H9 (cell line): Measurements from ENCODE around the gene HESX1. TPM values are rescaled to one million over a fixed set of nuclear protein-coding genes. Genes with fewer than 3 reads are reported as not detected.

Source experiments
- DNase-seq: peaks from one replicate; pipeline ENCODE4 v3.0.0-alpha.2; 2017
- H2AFZ ChIP-seq: one replicate; pipeline ENCODE4 v1.6.1; 2013; ENCODE audit warnings: mild to moderate bottlenecking, low read length, control low read depth, moderate library complexity
- H2AK5ac ChIP-seq: 2 replicates; pipeline ENCODE4 v1.6.1; 2013; ENCODE audit warnings: low read length, control low read depth, mixed read lengths; ENCODE audit not compliant: insufficient read length
- H2BK120ac ChIP-seq: one replicate; pipeline ENCODE4 v1.6.1; 2013; ENCODE audit warnings: low read depth, mild to moderate bottlenecking, low read length, control low read depth, inconsistent platforms; ENCODE audit not compliant: poor library complexity, severe bottlenecking
- H2BK12ac ChIP-seq: 2 replicates; pipeline ENCODE4 v1.6.1; 2013; ENCODE audit warnings: low read length, control low read depth, mixed read lengths, low read depth; ENCODE audit not compliant: insufficient read length
- H2BK15ac ChIP-seq: 2 replicates; pipeline ENCODE4 v1.6.1; 2013; ENCODE audit warnings: low read depth, low read length, control low read depth
- H2BK20ac ChIP-seq: one replicate; pipeline ENCODE4 v1.6.1; 2013; ENCODE audit warnings: low read depth, mild to moderate bottlenecking, low read length, control low read depth, inconsistent platforms; ENCODE audit not compliant: poor library complexity, severe bottlenecking
- H2BK5ac ChIP-seq: 2 replicates; pipeline ENCODE4 v1.6.1; 2013; ENCODE audit warnings: low read length, control low read depth, mixed read lengths; ENCODE audit not compliant: insufficient read length
- H3K14ac ChIP-seq: 2 replicates; pipeline ENCODE4 v1.6.1; 2013; ENCODE audit warnings: low read length, control low read depth; ENCODE audit not compliant: insufficient read depth
- H3K18ac ChIP-seq: 2 replicates; pipeline ENCODE4 v1.6.1; 2013; ENCODE audit warnings: low read depth, mild to moderate bottlenecking, mixed read lengths, low read length, control low read depth; ENCODE audit not compliant: insufficient read length
- H3K23ac ChIP-seq: 2 replicates; pipeline ENCODE4 v1.6.1; 2013; ENCODE audit warnings: low read length, control low read depth, mixed read lengths, low read depth; ENCODE audit not compliant: insufficient read length
- H3K23me2 ChIP-seq: 2 replicates; pipeline ENCODE4 v1.6.1; 2013; ENCODE audit warnings: low read depth, mild to moderate bottlenecking, mixed read lengths, low read length, control low read depth; ENCODE audit not compliant: insufficient read length, poor library complexity, severe bottlenecking
- H3K27ac ChIP-seq: 2 replicates; pipeline ENCODE4 v1.5.1; 2013; ENCODE audit warnings: low read length, control low read depth, mixed read lengths, low read depth; ENCODE audit not compliant: insufficient read length
- H3K27me3 ChIP-seq: 2 replicates; pipeline ENCODE4 v1.6.1; 2013; ENCODE audit warnings: low read length, control low read depth, inconsistent platforms; ENCODE audit not compliant: insufficient read depth
- H3K4ac ChIP-seq: 2 replicates; pipeline ENCODE4 v1.6.1; 2013; ENCODE audit warnings: low read depth, mild to moderate bottlenecking, control low read depth, inconsistent platforms, low read length, moderate library complexity
- H3K4me1 ChIP-seq: 2 replicates; pipeline ENCODE4 v1.6.1; 2013; ENCODE audit warnings: low read length, control low read depth, inconsistent platforms; ENCODE audit not compliant: insufficient read depth
- H3K4me2 ChIP-seq: 2 replicates; pipeline ENCODE4 v1.6.1; 2013; ENCODE audit warnings: low read length, control low read depth, mixed read lengths; ENCODE audit not compliant: insufficient read length, insufficient read depth
- H3K56ac ChIP-seq: 2 replicates; pipeline ENCODE4 v1.6.1; 2013; ENCODE audit warnings: low read depth, mild to moderate bottlenecking, mixed read lengths, low read length, control low read depth; ENCODE audit not compliant: insufficient read length
- H3K79me1 ChIP-seq: 2 replicates; pipeline ENCODE4 v1.6.1; 2013; ENCODE audit warnings: low read depth, mild to moderate bottlenecking, moderate library complexity, low read length, control low read depth, inconsistent platforms; ENCODE audit not compliant: insufficient read depth, poor library complexity, severe bottlenecking
- H3K79me2 ChIP-seq: 2 replicates; pipeline ENCODE4 v1.6.1; 2013; ENCODE audit warnings: low read length, control low read depth, inconsistent platforms; ENCODE audit not compliant: insufficient read depth
- H3K9ac ChIP-seq: 2 replicates; pipeline ENCODE4 v1.6.1; 2013; ENCODE audit warnings: low read length, control low read depth, mixed read lengths; ENCODE audit not compliant: insufficient read length; ENCODE audit errors: extremely low read depth
- H3K9me3 ChIP-seq: one replicate; pipeline ENCODE4 v1.6.1; 2013; ENCODE audit warnings: low read depth, low read length, inconsistent platforms; ENCODE audit not compliant: control insufficient read depth
- H3T11ph ChIP-seq: one replicate; pipeline ENCODE4 v1.6.1; 2013; ENCODE audit warnings: mild to moderate bottlenecking, low read length, control low read depth, inconsistent platforms
- H4K20me1 ChIP-seq: one replicate; pipeline ENCODE4 v1.6.1; 2013; ENCODE audit not compliant: control insufficient read depth, insufficient read length, insufficient read depth
- H4K5ac ChIP-seq: 2 replicates; pipeline ENCODE4 v1.6.1; 2013; ENCODE audit warnings: low read depth, mild to moderate bottlenecking, mixed read lengths, low read length, control low read depth; ENCODE audit not compliant: insufficient read length
- H4K8ac ChIP-seq: replicated peaks from 2 replicates; pipeline ENCODE4 v1.6.1; 2013; ENCODE audit warnings: low read length, control low read depth, mixed read lengths, low read depth; ENCODE audit not compliant: insufficient read length
- H4K91ac ChIP-seq: 2 replicates; pipeline ENCODE4 v1.6.1; 2013; ENCODE audit warnings: low read depth, mild to moderate bottlenecking, moderate library complexity, mixed read lengths, low read length, control low read depth; ENCODE audit not compliant: insufficient read length
- H3K27ac Mint-ChIP-seq, 3 experiments: 2 replicates in 2 of 3; 3 replicates in 1 of 3; pipeline ENCODE4 v1.8.0; 2020 to 2021; ENCODE audit warnings: mixed read lengths in 3 of 3, mild to moderate bottlenecking in 1 of 3, moderate library complexity in 1 of 3
- H3K27me3 Mint-ChIP-seq: 2 replicates; pipeline ENCODE4 v1.8.0; 2021; ENCODE audit warnings: low read depth, mild to moderate bottlenecking, moderate library complexity, mixed read lengths
- H3K36me3 Mint-ChIP-seq, 3 experiments: 2 replicates in 2 of 3; 3 replicates in 1 of 3; pipeline ENCODE4 v1.8.0; 2020 to 2021; ENCODE audit warnings: low read depth in 3 of 3, mixed read lengths in 3 of 3; ENCODE audit not compliant: insufficient read depth in 1 of 3
- H3K4me1 Mint-ChIP-seq, 2 experiments: 2 replicates each; pipeline ENCODE4 v1.8.0; 2020; ENCODE audit warnings: mixed read lengths in 2 of 2
- H3K4me3 Mint-ChIP-seq, 2 experiments: 2 replicates in 1 of 2; 3 replicates in 1 of 2; pipeline ENCODE4 v1.8.0; 2020 to 2021; ENCODE audit warnings: mild to moderate bottlenecking in 2 of 2, mixed read lengths in 2 of 2, moderate library complexity in 1 of 2
- H3K9me3 Mint-ChIP-seq, 2 experiments: 2 replicates in 1 of 2; 3 replicates in 1 of 2; pipeline ENCODE4 v1.8.0; 2020; ENCODE audit warnings: mild to moderate bottlenecking in 2 of 2, mixed read lengths in 2 of 2, moderate library complexity in 1 of 2
- WGBS: extraction: QIAGEN DNeasy Blood & Tissue Kit; methylation state at CpG from one replicate; pipeline ENCODE4 v1.1.7; 2013; ENCODE audit warnings: missing lambda C conversion rate, low lambda C conversion rate, mixed read lengths; ENCODE audit not compliant: insufficient read length; ENCODE audit errors: extremely low coverage; 5-methylcytosine and 5-hydroxymethylcytosine counted together
- total RNA-seq: library from RNA; stranded (reverse); gene quantifications from 2 replicates; pipeline ENCODE4 v1.2.1, GENCODE V29; 2021
- TF ChIP-seq, protein P1 (sequence below): fragments of 200-600 bp; sonication (generic); conservative IDR thresholded peaks from 3 replicates; pipeline ENCODE4 v1.8.0; 2021; ENCODE audit warnings: antibody characterized with exemption, mild to moderate bottlenecking

HESX1 gene
- total RNA-seq, 1 experiment from 2014 or later: 28.4 TPM

DNA sequence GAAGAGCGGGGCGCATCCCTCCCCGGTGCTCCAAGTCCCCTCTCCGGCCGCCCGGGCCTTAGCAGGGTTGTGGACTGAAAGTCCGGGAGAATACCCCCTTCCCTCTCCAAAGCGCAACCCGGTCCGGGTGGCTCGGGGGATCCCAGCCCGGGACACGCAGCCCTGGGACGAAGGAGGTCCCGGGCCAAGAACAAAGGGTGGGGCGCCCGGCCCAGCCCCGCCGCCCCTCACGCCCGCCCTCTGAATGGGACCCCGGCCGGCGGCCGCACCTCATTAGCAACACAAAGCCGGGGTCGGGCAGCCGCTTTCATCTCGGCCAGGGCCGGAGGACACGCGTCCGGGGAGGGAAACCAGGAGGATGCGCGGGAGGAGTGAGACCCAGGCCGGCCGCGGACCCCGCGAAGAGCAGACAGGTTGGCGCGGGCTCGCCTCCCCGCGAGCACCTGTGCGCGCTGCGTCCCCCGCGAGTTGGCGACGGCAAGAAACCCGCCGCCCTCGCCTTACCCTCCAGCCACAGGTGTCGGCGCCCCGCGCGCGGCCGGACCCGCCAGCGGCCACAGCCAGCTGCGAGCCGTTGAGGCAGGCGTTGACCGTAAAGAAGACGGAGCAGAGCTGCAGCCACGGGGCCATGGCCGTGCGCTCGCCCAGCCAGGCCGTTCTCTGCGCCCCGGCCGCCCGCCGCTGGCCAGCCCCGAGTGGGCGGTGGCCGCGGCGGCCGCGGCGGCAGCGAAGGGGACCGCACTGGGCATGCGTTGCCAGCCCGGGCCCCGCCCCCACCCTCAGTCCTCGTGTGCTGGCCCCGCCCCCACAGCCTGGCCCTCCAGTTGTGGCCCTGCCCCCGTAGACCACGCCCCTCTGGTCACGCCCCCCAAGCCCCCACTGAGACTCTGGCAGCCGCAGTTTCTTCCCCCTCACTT, 34.9 kb downstream of the HESX1 start, which contains the start of gene IL17RD:
IL17RD (minus strand) TSS at position 697 of the 917 bp plus-strand sequence; CDS start at position 630, 67 bp downstream.
- Histone ChIP-seq H2BK15ac (no peak within 1 kb of the TSS), H3K23ac (no peak within 1 kb of the TSS), H3K14ac (peak within 1 kb of the TSS; percentile 87), H4K20me1 (no peaks in the 10 kb centered on the region), H4K91ac (no peak within 1 kb of the TSS), H3K56ac (no peak within 1 kb of the TSS), H3T11ph (no peak within 1 kb of the TSS), H3K23me2 (peaks cover 9% of the 10 kb centered on the region), H4K8ac (no peak within 1 kb of the TSS), H2AK5ac (no peak within 1 kb of the TSS), H2AFZ (no peak within 1 kb of the TSS), H3K4me1 (peaks cover 27% of the 10 kb centered on the region), H2BK12ac (no peak within 1 kb of the TSS), H2BK20ac (no peak within 1 kb of the TSS), H2BK120ac (no peak within 1 kb of the TSS), H3K18ac (peak within 1 kb of the TSS; percentile 63), H3K27me3 (no peaks in the 10 kb centered on the region; the same call in 1 of the 2 replicates), H3K79me1 (no peaks in the 10 kb centered on the region), H3K4me2 (peak within 1 kb of the TSS; percentile 70), H2BK5ac (no peak within 1 kb of the TSS), H3K4ac (no peak within 1 kb of the TSS), H3K9me3 (no peaks in the 10 kb centered on the region), H4K5ac (no peak within 1 kb of the TSS), H3K9ac (peak within 1 kb of the TSS; percentile 57), H3K27ac (no peak within 1 kb of the TSS), H3K79me2 (peaks cover 7% of the 10 kb centered on the region; the same call in 1 of the 2 replicates)
- H3K36me3 Mint-ChIP-seq: peaks cover 0 to 6% (median 3%) of the 10 kb centered on the region in 3 experiments; a peak in 3 of 7 replicates
- H3K9me3 Mint-ChIP-seq: no peaks in the 10 kb centered on the region; a peak in 1 of 5 replicates
- no CpG with 5 or more reads among the region's 98 CpGs for WGBS
- TF ChIP-seq, protein P1, sequence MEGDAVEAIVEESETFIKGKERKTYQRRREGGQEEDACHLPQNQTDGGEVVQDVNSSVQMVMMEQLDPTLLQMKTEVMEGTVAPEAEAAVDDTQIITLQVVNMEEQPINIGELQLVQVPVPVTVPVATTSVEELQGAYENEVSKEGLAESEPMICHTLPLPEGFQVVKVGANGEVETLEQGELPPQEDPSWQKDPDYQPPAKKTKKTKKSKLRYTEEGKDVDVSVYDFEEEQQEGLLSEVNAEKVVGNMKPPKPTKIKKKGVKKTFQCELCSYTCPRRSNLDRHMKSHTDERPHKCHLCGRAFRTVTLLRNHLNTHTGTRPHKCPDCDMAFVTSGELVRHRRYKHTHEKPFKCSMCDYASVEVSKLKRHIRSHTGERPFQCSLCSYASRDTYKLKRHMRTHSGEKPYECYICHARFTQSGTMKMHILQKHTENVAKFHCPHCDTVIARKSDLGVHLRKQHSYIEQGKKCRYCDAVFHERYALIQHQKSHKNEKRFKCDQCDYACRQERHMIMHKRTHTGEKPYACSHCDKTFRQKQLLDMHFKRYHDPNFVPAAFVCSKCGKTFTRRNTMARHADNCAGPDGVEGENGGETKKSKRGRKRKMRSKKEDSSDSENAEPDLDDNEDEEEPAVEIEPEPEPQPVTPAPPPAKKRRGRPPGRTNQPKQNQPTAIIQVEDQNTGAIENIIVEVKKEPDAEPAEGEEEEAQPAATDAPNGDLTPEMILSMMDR: no peak
- peaks cover 51 to 58% of the 10 kb centered on the region in 2 experiments for H3K4me1 Mint-ChIP-seq
- peaks cover 69% of the 10 kb centered on the region for H3K27me3 Mint-ChIP-seq
- H3K4me3 Mint-ChIP-seq: peak within 1 kb of the TSS; percentile 81 to 93
- peak within 1 kb of the TSS in 2 of 3 experiments; percentile 83 to 90; a peak in 4 of 7 replicates for H3K27ac Mint-ChIP-seq
- peak; percentile 88 for DNase-seq
